ENCODE measurements around the gene TRAM2. TPM values are rescaled to one million over a fixed set of nuclear protein-coding genes. Genes with fewer than 3 reads are reported as not detected.
A peak's percentile ranks its signal among the peaks of the same experiment; 100 is the strongest.

Gene TRAM2, protein sequence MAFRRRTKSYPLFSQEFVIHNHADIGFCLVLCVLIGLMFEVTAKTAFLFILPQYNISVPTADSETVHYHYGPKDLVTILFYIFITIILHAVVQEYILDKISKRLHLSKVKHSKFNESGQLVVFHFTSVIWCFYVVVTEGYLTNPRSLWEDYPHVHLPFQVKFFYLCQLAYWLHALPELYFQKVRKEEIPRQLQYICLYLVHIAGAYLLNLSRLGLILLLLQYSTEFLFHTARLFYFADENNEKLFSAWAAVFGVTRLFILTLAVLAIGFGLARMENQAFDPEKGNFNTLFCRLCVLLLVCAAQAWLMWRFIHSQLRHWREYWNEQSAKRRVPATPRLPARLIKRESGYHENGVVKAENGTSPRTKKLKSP
- polyA plus RNA-seq (2014; cell fraction: cytosol; rRNA removed) = 3.9 and 4.3 TPM in 2 replicates
- polyA plus RNA-seq (2014; cell fraction: nucleus; rRNA removed) = 4.0 and 5.7 TPM in 2 replicates

DNA sequence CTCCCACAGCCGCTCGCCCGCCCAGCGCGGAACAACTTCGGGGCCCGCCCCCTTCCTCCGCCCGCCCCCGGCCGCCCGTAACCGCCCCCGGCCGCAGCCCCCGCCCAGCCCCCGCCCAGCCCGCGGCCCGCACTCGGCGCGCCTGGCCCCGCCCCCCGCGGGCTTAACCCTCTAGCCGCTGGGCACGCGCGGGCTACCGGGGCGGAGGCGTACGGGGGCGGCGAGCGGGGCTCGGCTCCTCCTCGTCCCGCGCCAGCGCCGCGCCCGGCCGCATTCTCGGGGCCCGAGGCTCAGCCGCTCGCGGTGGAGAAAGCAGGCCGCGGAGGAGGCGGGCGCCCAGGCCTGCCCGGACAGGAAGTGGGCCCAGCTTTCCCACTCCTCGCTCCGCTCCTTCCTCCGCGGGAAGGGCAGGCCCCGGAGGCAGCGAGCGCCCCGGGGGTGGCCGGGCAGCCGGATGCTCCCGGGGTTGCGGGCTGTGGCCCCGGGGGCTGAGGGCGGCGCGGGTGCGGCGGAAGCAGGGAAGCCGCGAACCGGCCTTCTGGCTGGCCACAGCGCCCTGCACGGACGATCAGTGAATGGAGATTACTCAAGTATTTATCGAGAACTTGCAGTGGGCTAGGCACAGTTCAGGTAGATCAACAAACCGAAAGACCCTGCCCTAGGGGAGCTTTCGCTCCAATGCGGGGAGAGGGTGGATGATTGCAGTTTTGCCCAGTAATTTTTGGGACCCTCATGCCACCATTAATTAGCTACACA is at the start of gene TRAM2:
TRAM2 (minus strand) TSS at position 39 of the 756 bp plus-strand sequence. CDS start 145 bp downstream, outside the sequence.
- DNase-seq (ENCODE audit: low spot score) = peak; percentile 80

DNA sequence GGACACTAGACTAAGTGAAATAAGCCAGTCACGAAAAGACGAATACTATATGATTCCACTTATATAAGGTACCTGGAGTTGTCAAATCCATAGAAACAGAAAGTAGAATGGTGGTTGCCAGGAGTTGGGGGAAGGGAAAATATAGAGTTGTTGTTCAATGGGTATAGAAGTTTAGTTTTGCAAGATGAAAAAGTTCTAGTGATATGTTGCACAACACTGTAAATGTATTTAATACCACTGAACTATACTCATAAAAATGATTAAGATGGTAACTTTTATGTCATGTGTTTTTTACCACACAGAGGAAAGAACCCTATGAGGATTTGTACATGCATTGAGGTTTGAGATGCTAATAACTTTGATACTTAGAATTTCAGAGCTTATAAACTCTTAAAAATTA is 46.0 kb upstream of the TRAM2 start:
- no peak for DNase-seq (ENCODE audit: low spot score)

DNA sequence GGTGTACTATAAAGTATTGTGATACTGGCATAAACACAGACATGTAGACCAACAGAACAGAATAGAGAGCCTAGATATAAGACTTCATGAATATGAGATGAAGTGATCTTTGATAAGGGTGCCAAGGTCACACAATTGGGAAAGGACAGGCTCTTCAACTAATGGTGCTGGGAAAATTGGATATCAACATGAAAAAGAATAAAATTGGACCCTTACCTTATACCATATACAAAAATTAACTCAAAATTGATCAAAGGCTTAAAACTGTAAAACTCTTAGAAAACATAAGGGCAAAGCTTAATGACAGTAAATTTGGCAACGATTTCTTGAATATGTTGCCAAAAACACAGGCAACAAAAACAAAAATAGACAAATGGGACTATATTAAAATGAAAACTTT is 44.8 kb upstream of the TRAM2 start:
- DNase-seq (ENCODE audit: low spot score) = no peak

DNA sequence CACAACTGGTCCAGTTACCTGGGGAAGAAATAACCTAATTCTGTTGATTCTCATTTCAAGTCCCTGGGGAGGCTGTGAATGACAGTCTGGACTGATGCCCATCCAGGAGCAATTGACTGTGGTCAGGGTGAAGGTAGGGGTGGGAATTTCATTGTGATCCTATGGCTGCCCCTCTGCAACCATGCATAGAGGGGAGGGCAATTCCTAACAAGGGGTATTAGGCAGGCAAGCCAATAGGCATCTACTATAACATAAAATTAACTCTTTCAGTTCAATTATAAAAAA is 44.0 kb upstream of the TRAM2 start:
- DNase-seq (ENCODE audit: low spot score) = no peak

DNA sequence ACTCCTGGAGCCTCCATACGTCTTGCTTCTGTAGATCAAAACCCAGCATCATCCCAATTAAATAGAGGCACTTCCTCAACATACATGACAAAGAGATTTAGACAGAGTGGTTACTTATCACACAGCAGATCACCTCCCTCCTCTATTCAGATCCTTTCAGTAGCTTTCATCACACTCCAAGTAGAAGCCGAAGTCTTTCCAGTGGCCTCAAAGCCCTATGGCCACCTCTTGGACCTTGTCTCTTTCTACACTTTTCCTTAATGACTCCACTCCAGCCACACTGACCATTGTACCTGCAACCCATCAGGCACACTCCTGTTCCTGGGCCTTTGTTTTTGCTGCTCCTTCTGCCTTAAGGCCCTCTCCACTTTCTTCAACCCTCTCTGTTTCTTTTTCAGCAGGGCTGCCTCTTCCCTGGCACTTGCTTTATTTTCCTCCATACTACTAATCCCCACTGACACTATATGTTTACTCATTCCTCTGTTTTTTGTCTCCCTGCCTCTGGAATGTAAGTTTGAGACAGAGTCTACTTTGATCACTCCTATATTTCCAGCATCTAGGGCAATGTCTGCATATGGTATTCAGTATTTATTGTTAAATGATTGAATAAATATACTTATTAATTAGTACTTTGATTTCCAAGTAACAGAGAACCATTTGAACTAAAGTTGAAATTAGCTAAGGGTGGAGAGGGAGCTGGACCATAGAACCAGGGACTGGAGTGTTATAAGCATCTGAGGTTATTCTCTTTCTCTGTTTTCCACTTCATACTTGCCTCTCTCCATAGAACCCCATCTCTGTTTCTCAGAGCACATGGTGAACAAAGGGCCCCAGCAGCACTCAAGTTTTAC is 43.4 kb upstream of the TRAM2 start:
- DNase-seq (ENCODE audit: low spot score) = no peak

DNA sequence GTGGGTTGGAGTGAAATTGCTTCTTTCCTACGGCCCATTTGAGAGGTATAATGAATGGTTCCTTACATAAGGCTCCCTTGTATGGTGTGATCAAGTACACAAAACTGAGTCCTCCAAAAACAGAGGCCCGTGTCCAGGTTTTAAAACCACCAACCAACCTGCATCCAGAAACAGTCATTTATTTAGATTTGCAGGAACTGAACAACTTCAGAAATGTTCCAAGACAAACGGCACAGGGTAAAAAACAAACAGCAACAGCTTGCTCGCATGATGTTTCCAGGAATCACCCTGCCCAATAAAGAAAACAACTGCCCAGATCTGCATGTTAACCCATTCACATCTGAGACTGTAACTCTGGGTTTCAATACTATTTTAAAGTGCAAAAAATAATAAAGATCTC is 40.2 kb upstream of the TRAM2 start:
- DNase-seq (ENCODE audit: low spot score) = no peak

DNA sequence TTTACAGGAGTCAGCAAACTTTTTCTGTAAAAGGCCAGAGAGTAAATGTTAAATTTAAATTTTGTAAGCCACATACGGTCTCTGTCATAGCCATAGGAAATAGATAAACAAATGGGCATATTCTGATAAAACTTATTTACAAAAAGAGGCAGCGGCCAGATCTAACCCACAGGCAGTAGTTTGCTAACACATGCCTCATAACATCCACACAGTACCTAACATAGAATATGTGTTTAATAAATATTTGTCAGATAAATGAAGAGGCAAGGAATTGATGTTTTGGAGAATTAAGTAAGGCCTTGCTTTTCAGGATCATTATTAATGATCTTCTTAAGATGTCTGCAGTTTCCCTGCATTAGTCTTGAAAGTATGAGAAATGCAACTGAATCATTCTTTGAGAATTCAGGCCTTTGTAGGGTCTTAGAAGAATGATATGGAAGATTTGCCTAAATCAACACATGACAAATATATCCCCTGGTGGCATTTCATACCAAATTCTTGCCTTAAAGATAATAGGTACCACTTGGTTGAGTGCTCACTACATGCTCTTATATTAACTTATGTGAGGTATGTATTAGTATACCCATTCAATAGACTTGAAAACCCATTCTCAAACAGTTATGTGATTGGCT is 39.3 kb upstream of the TRAM2 start:
- no peak for DNase-seq (ENCODE audit: low spot score)

DNA sequence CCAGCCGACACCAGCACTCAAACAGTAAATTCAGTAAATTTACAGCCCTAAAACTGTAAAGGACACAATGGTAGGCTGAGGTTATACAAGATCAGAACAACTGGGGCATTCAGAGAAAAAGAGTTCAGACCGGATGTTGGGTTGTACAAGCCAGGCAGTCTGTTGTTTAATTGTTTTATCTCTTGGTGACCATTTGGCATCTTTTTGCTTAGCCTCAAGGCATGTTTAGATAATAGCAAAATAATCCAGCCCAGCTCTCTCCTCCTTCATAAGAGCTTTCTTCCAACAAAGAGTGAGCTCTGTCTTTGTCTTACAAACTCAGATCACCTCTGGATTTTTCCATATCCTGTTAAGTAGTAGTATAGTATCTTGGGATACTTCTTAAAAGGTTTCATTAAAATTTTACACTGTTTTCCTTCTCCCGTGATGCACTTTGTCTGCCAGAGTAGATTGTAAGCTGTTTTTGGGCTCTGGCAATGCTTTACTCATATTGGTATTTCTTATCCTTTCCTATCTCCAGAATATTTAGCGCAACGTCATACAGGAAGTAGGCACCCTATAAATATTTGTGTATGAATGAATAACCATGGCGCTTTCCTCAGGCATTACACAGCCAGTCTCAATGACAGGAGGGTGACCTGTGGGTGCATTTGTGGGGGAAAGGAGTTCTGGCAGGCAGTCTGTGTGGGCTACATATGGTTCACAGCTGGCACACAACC is 35.6 kb upstream of the TRAM2 start:
- no peak for DNase-seq (ENCODE audit: low spot score)

DNA sequence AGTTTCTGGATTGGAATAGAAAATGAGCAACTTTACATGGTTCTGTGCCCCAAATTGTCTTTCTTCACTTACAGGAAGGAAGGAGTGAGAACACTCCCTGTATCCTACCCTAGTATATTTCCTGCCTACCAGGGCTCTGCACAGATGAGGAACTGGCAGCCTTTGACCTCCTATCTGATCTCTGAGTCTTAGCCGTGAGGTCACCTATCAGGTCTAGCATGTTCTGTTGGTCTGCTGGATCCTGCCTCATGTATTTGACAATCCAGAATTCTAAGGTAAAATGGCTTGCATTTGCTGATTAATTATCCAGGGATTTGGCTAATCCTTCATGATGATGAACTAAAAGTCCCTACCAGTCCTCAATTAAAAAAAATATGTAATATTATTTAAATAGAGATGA is 35.0 kb upstream of the TRAM2 start:
- no peak for DNase-seq (ENCODE audit: low spot score)

DNA sequence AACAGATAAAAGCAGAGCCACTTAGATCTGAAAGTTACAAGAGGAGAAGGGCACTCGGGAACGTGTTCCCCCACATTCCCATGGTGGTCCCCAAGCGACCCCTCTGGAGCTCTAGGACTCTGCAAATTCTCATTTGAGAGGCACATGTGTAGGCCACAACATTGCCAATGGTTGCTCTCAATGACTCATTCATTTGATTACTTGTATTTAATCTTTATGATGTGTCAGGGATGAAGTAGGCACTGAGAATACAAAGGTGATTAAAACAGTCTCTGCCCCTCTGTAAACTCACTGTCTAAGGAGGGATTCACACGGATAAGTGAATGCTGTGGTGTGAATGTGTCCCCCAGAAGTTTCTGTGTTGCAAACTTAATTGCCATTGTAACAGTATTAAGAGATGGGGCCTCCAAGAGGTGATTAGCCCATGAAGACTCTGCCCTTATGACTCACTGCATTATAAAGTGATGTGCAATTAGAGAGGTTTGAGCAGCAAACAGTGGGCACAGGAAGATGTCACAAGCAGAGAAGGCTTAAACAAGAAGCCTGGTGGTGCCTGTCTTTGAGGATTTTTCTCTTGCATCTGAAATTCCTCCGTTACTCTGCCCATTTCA is 34.0 kb upstream of the TRAM2 start:
- no peak for DNase-seq (ENCODE audit: low spot score)

DNA sequence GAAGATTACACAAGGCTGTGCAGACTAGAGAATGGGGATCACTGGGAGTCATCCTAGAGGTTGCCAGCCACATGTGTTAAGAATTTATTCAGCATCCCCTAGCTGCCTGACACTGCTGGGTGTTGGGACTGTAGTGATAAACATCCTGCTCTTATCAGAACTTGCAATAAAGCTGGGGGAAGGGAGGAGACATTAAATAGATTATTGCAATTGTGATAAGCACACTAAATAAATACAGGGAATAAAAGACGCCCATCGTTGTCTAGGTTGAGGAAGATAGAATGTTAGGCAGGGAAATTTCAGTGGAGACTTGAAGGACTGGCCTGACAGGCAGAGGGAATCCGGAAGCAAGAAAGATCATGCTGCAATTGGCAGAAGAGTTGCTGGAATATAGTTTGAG is 33.2 kb upstream of the TRAM2 start:
- DNase-seq (ENCODE audit: low spot score) = no peak

DNA sequence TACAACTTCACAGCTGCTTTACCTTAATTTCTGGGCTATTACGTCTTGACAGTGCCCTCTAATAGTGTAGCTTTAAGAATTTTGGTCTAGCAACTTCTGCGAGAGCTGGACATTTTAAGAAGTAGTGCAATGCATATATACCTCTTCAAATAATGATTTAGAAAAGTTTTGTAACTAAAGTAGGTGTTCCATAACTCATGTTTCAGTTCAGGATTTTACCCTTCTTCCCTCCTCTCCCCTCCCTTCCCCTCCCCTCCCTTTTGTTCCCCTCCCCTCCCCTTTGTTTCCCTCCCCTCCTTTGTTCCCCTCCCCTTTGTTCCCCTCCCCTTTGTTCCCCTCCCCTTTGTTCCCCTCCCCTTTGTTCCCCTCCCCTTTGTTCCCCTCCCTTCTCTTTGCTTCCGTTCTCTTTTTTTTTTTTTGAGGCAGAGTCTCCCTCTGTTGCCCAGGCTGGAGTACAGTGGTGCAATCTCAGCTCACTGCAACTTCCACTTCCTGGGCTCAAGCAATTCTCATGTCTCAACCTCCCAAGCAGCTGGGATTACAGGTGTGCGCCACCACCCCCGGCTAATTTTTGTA is 28.8 kb upstream of the TRAM2 start:
- no peak for DNase-seq (ENCODE audit: low spot score)

DNA sequence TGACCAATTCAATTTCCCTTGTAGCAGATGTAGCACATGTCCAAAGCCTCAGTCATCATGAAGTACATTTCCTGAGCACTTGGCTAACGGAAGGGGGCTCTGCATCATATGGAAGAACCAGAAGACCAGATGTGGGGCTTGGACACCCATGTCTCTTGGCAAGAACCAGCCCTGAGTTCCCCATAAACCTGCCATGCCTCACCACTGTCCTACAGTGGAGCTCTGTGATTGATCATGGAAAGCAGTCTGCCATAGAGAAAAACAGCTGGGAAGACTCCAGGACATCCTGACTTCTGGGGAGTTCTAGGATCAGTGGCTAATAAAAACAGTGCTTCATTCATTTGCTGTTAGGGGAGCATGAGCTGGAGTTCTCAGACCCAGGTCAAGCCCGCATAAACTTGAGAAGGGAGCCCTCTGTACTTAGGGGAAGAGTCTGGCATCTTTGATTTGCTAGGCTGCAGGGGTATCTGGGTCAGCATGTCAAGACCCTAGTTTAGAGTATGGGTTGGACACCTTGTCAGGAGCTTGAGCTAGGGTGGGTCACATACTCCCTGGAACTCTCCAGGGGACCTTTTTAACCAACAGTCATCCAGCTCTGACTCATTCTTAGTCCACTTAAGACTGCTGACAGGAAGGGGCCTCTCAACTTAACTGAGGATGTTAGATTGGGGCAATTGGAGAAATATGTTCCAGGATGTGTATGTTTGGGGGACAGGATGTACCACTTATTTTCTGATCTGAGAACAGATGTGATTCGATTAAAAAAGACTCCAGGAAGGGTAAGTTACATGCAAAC is 26.3 kb upstream of the TRAM2 start:
- no peak for DNase-seq (ENCODE audit: low spot score)

DNA sequence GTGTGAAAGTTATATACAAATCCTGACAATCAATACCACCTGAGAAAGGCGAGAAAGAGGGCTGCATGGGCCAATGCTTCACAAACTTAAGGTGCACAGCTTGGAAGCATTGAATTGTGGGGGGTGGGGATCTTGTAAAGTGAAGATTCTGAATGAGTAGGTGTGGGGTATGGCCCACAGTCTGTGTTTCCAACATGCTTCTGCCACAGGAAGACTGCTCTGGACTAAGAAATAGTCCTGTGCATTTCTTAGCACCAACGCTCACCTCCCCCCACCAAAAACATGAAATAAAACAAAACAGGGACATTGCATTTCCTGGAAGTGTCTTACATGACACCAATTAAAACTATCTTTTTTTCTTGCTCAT is 21.9 kb upstream of the TRAM2 start:
- DNase-seq (ENCODE audit: low spot score) = no peak

DNA sequence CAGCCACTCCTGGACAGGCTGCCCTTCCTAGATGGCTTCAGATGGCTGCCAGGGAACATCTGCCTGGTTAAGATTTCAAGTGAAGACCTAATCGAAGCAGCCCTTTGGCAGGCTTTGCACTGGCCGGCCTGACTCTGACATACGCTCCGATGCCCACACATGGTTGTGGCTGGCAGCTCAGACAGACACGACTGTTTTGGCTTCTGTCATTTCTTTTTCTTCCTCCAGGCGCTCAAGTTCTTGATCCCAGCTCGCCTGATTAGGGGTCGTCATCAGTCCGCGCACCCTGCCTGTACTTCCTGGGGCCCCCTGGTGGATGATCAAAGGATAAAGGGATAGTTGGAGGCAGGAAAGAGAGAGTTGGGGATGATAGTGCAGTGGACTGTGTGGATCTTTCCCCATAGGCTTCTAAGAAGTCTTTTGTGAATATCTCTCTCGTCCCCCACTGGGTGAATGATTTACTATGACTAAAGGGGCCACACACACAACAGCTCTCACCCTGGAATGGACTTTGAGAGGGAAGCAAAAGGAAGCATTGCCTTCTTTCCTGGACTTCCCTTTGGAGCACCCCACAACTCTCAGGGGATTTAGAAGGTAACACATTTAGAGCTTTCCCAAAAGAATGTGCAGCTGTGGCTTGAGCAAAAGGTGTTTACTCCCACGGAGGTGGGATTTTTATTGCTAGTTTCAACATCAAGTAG is 21.4 kb upstream of the TRAM2 start:
- peak; percentile 89 for DNase-seq (ENCODE audit: low spot score)

DNA sequence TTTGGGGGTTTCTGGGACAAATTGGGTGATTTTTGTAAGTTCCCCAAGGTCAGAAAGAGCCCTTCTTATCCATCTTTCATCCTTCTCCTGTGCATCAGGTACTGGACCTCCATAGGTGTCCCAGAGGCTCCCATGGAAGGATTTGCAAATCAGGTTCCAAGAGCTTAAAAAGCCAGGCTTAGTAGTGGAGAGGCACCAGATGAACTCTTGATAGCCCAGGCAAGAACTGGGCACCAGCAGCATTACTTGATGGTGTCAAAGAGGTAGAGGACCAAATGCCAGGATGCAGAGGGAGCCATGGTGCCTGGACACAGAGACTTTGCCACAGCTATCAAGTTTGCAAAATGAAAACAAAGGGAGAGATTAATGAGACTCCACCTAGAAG is 20.9 kb upstream of the TRAM2 start:
- no peak for DNase-seq (ENCODE audit: low spot score)

DNA sequence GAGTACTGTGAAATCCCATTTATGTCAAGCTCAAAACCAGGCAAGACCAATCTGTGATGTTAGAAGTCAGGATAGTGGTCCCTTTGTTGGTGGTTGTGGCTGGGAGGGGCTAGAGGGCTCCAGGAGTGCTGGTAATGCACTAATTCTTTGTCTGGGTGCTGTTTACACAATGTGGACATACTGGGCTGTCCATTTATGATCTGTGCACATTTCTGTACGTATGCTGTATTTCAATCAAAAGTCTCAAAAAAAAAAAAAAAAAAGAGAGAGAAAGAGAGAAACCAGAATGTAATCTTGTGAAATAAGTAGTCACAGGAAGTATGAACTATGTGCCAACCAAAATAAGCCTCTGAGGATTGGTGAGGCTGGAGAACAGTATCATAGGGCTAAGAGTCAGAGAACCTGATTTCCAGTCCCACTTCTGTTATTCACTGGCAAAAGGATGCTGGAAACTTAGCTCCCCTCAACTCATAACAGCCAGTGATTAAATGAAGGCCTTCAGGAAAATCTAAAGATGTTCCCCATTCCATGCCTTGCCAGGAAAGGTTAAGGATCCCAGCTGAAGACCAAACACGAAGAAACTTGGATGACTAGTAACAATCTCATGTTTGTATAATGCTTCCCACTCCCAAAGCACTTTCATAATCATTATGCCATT is 19.6 kb upstream of the TRAM2 start:
- DNase-seq (ENCODE audit: low spot score) = no peak

DNA sequence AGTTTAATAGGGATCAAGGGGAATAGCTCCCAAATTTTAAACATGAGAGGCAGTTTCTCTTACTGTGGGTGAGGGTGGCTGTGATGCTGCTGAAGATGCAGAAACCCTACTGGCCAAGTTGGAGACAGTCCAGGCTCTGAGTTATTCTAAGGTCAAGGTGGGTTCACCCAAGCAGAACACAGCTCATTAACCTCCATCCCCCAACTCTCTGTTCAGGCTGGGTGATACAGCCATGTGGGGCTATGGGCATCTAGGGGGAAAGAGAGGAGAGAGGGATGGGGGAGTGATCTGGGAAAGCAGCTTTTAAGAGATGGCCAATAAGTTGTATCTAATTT is 18.9 kb upstream of the TRAM2 start:
- DNase-seq (ENCODE audit: low spot score) = peak; percentile 75
